ENCODE measurements around the gene UBN2. TPM values are rescaled to one million over a fixed set of nuclear protein-coding genes. Genes with fewer than 3 reads are reported as not detected.

UBN2 gene
- total and polyA plus RNA-seq, 8 donors: 0.76 to 23.9 (median 6.3) TPM

GRCh38 chr7:139286144-139286543 is 55.1 kb downstream of the UBN2 start:
- intact Hi-C loops (cut with DNase I; ENCODE audit: low total_unique reads): no loop called here
- Histone ChIP-seq H3K27me3 (no peaks in the 10 kb centered on the region), H3K9me3 (no peaks in the 10 kb centered on the region), H3K27ac (no peak overlapping the region), H3K4me1 (no peaks in the 10 kb centered on the region), H3K4me3 (no peak overlapping the region), H3K36me3 (peaks cover 17 to 59% (median 52%) of the 10 kb centered on the region in 4 donors)
- TF ChIP-seq EP300 (IDR thresholded peaks at IDR 0.05) (no peak), POLR2AphosphoS5 (IDR thresholded peaks at IDR 0.05) (no peak), POLR2A (IDR thresholded peaks at IDR 0.05) (no peak), CTCF (IDR thresholded peaks at IDR 0.05) (no peak)
- 94 to 98% (median 97%) methylated on average over 6 of the region's 6 CpGs for WGBS, 5 donors
- DNase-seq: no peak

GRCh38 chr7:139292821-139293220 is 61.8 kb downstream of the UBN2 start:
- no peaks in the 10 kb centered on the region for H3K9me3 ChIP-seq
- WGBS, 5 donors: 89 to 91% (median 89%) methylated on average over 7 of the region's 7 CpGs
- no peaks in the 10 kb centered on the region for H3K27me3 ChIP-seq
- H3K36me3 ChIP-seq: peaks cover 0 to 52% (median 50%) of the 10 kb centered on the region in 4 donors
- no peak overlapping the region for H3K4me3 ChIP-seq
- DNase-seq: no peak
- intact Hi-C loops (cut with DNase I; ENCODE audit: low total_unique reads): no loop called here
- H3K27ac ChIP-seq: no peak overlapping the region
- H3K4me1 ChIP-seq: peaks cover 0 to 14% (median 8%) of the 10 kb centered on the region in 4 donors
- no peak for TF ChIP-seq CTCF (IDR thresholded peaks at IDR 0.05)
- TF ChIP-seq EP300 (IDR thresholded peaks at IDR 0.05): no peak
- no peak for TF ChIP-seq POLR2A (IDR thresholded peaks at IDR 0.05)
- no peak for TF ChIP-seq POLR2AphosphoS5 (IDR thresholded peaks at IDR 0.05)

- H3K36me3 ChIP-seq: peaks cover 0 to 52% (median 49%) of the 10 kb centered on the region in 4 donors
- H3K27me3 ChIP-seq: no peaks in the 10 kb centered on the region
- no peak for TF ChIP-seq POLR2AphosphoS5 (IDR thresholded peaks at IDR 0.05)
- no peak for TF ChIP-seq EP300 (IDR thresholded peaks at IDR 0.05)
- H3K9me3 ChIP-seq: no peaks in the 10 kb centered on the region
- no peak overlapping the region for H3K27ac ChIP-seq
- intact Hi-C loops (cut with DNase I; ENCODE audit: low total_unique reads): no loop called here
- H3K4me1 ChIP-seq: peaks cover 2 to 21% (median 12%) of the 10 kb centered on the region in 4 donors
- H3K4me3 ChIP-seq: no peak overlapping the region
- no peak for DNase-seq
- 55 to 78% (median 70%) methylated on average over 2 of the region's 2 CpGs for WGBS, 5 donors
These were observed 62.5 kb downstream of the UBN2 start for GRCh38 chr7:139293534-139293933.

- 39 to 75% (median 56%) methylated on average over 4 of the region's 4 CpGs for WGBS, 5 donors
- no peak for DNase-seq
- Histone ChIP-seq H3K36me3 (peaks cover 0 to 56% (median 46%) of the 10 kb centered on the region in 4 donors), H3K9me3 (no peaks in the 10 kb centered on the region), H3K27ac (no peak overlapping the region), H3K4me1 (peaks cover 3 to 24% (median 15%) of the 10 kb centered on the region in 4 donors), H3K27me3 (no peaks in the 10 kb centered on the region), H3K4me3 (no peak overlapping the region)
- intact Hi-C loops (cut with DNase I; ENCODE audit: low total_unique reads): no loop called here
- TF ChIP-seq EP300 (IDR thresholded peaks at IDR 0.05): no peak
- no peak for TF ChIP-seq CTCF (IDR thresholded peaks at IDR 0.05)
- TF ChIP-seq POLR2A (IDR thresholded peaks at IDR 0.05): no peak
- TF ChIP-seq POLR2AphosphoS5 (IDR thresholded peaks at IDR 0.05): no peak
These were observed 63.2 kb downstream of the UBN2 start for GRCh38 chr7:139294241-139294640.

GRCh38 chr7:139294951-139295575 is 64.0 kb downstream of the UBN2 start:
- no peaks in the 10 kb centered on the region for H3K9me3 ChIP-seq
- H3K27me3 ChIP-seq: no peaks in the 10 kb centered on the region
- H3K4me1 ChIP-seq: peaks cover 3 to 25% (median 15%) of the 10 kb centered on the region in 4 donors
- DNase-seq: no peak
- no peak overlapping the region for H3K4me3 ChIP-seq
- peaks cover 0 to 52% (median 48%) of the 10 kb centered on the region in 4 donors for H3K36me3 ChIP-seq
- H3K27ac ChIP-seq: no peak overlapping the region
- intact Hi-C loops (cut with DNase I; ENCODE audit: low total_unique reads): no loop called here
- WGBS, 5 donors: 83 to 91% (median 87%) methylated on average over 6 of the region's 6 CpGs
- TF ChIP-seq POLR2A (IDR thresholded peaks at IDR 0.05) (no peak), EP300 (IDR thresholded peaks at IDR 0.05) (no peak), POLR2AphosphoS5 (IDR thresholded peaks at IDR 0.05) (no peak)

Data from stomach (tissue), 9 donors.